ENCODE data around the gene NEGR1.

GRCh38 chr1:71618766-71619530, 663.4 kb downstream of the NEGR1 start:
- TF ChIP-seq CTCF (IDR thresholded peaks at IDR 0.05 in 4 of 5, conservative IDR thresholded peaks at IDR 0.05 in 1 of 5) (no peak), POLR2A (IDR thresholded peaks at IDR 0.05) (no peak)
